Endodermal cell (in vitro differentiated cells): Measurements from ENCODE around the gene RND3. TPM values are rescaled to one million over a fixed set of nuclear protein-coding genes. Genes with fewer than 3 reads are reported as not detected.

Source experiments
- DNase-seq: peaks from one replicate; pipeline ENCODE4 v3.0.0-alpha.2; 2017
- H3K27ac ChIP-seq: 2 replicates; pipeline ENCODE4 v1.5.1; 2013; ENCODE audit warnings: mild to moderate bottlenecking, low read depth, low read length, moderate library complexity
- H3K27me3 ChIP-seq: 2 replicates; pipeline ENCODE4 v1.6.1; 2013; ENCODE audit warnings: mild to moderate bottlenecking, low read length, moderate library complexity; ENCODE audit not compliant: insufficient read depth, control insufficient read depth, poor library complexity, severe bottlenecking
- H3K36me3 ChIP-seq: 2 replicates; pipeline ENCODE4 v1.7.0; 2013; ENCODE audit warnings: mild to moderate bottlenecking, low read length, moderate library complexity; ENCODE audit not compliant: control insufficient read depth, insufficient read depth
- H3K4me1 ChIP-seq: one replicate; pipeline ENCODE4 v1.7.0; 2013; ENCODE audit warnings: low read length; ENCODE audit not compliant: control insufficient read depth, insufficient read depth
- H3K4me3 ChIP-seq: 2 replicates; pipeline ENCODE4 v1.5.1; 2013; ENCODE audit warnings: mild to moderate bottlenecking, low read length, moderate library complexity
- H3K9ac ChIP-seq: 2 replicates; pipeline ENCODE4 v1.6.1; 2013; ENCODE audit warnings: mild to moderate bottlenecking, low read length, moderate library complexity; ENCODE audit not compliant: poor library complexity, severe bottlenecking; ENCODE audit errors: extremely low read depth
- H3K9me3 ChIP-seq: 2 replicates; pipeline ENCODE4 v1.6.1; 2013; ENCODE audit warnings: mild to moderate bottlenecking, low read length, moderate library complexity; ENCODE audit not compliant: control insufficient read depth
- H3K27ac Mint-ChIP-seq: 2 replicates; pipeline ENCODE4 v1.8.0; 2020; ENCODE audit warnings: mixed read lengths
- H3K27me3 Mint-ChIP-seq: 2 replicates; pipeline ENCODE4 v1.8.0; 2021; ENCODE audit warnings: mild to moderate bottlenecking, mixed read lengths; ENCODE audit not compliant: insufficient read depth
- H3K36me3 Mint-ChIP-seq: 2 replicates; pipeline ENCODE4 v1.8.0; 2020; ENCODE audit warnings: low read depth, mixed read lengths
- H3K4me1 Mint-ChIP-seq: 2 replicates; pipeline ENCODE4 v1.8.0; 2020; ENCODE audit warnings: mixed read lengths
- H3K4me3 Mint-ChIP-seq: 2 replicates; pipeline ENCODE4 v1.8.0; 2020; ENCODE audit warnings: mild to moderate bottlenecking, moderate library complexity, mixed read lengths
- H3K9me3 Mint-ChIP-seq: 2 replicates; pipeline ENCODE4 v1.8.0; 2020; ENCODE audit warnings: mild to moderate bottlenecking, mixed read lengths
- CTCF ChIP-seq: fragments of 200-600 bp; sonication (generic); conservative IDR thresholded peaks from 2 replicates; pipeline ENCODE4 v1.5.0; 2021; ENCODE audit warnings: antibody characterized with exemption, mild to moderate bottlenecking
- WGBS, 2 experiments: methylation state at CpG; one replicate each; pipeline versions ENCODE4 v1.1.5 to v1.1.7; 2013; ENCODE audit warnings: missing lambda C conversion rate in 2 of 2, mixed read lengths in 1 of 2; ENCODE audit not compliant: insufficient coverage in 1 of 2, insufficient read length in 1 of 2; 5-methylcytosine and 5-hydroxymethylcytosine counted together
- total RNA-seq, 2 donors: library from RNA; stranded (reverse); fragmentation: NEBNext Ultra II Directional in 1 of 2; extraction: Animal tissue kit (Norgen Biotek cat#: 25700) in 1 of 2; gene quantifications; 2 replicates in 1 of 2; 3 replicates in 1 of 2; pipeline ENCODE4 v1.2.1, GENCODE V29; 2021

RND3 gene
- total RNA-seq, 2 donors from 2014 or later, result 1.3 to 7.8 TPM

- Mint-ChIP-seq H3K27me3 (peaks cover 2% of the 10 kb centered on the region), H3K4me3 (no peak overlapping the region), H3K36me3 (peaks cover 7% of the 10 kb centered on the region), H3K27ac (no peak overlapping the region), H3K9me3 (no peaks in the 10 kb centered on the region), H3K4me1 (peaks cover 18% of the 10 kb centered on the region)
- peaks cover 1% of the 10 kb centered on the region for H3K4me1 ChIP-seq
- H3K27me3 ChIP-seq, result peaks cover 5% of the 10 kb centered on the region
- no peak overlapping the region for H3K4me3 ChIP-seq
- H3K9ac ChIP-seq, result no peak overlapping the region
- WGBS, 2 experiments, result 91 to 95% methylated on average over 4 to 6 of the region's 7 CpGs
- TF ChIP-seq CTCF, result no peak
- DNase-seq, result no peak
- no peaks in the 10 kb centered on the region for H3K36me3 ChIP-seq
- no peak overlapping the region for H3K27ac ChIP-seq
- H3K9me3 ChIP-seq, result no peaks in the 10 kb centered on the region
Measured at GRCh38 chr2:150468350-150468960, 19.0 kb downstream of the RND3 start.

GRCh38 chr2:150467621-150467963, 19.9 kb downstream of the RND3 start:
- peaks cover 5% of the 10 kb centered on the region for H3K27me3 ChIP-seq
- H3K36me3 Mint-ChIP-seq, result peaks cover 7% of the 10 kb centered on the region
- DNase-seq, result no peak
- H3K36me3 ChIP-seq, result no peaks in the 10 kb centered on the region
- TF ChIP-seq CTCF, result no peak
- no peak overlapping the region for H3K4me3 ChIP-seq
- no peak overlapping the region for H3K9ac ChIP-seq
- peaks cover 3% of the 10 kb centered on the region for H3K4me1 ChIP-seq
- H3K4me3 Mint-ChIP-seq, result no peak overlapping the region
- no peak overlapping the region for H3K27ac Mint-ChIP-seq
- WGBS, 2 experiments, result 91% methylated on average over 2 of the region's 2 CpGs; no CpG with 5 or more reads in 1 of the 2 experiments
- H3K4me1 Mint-ChIP-seq, result peaks cover 13% of the 10 kb centered on the region
- H3K27ac ChIP-seq, result no peak overlapping the region
- H3K9me3 ChIP-seq, result peaks cover under 1% of the 10 kb centered on the region
- no peaks in the 10 kb centered on the region for H3K9me3 Mint-ChIP-seq
- peaks cover 2% of the 10 kb centered on the region for H3K27me3 Mint-ChIP-seq

GRCh38 chr2:150466741-150467620, 20.5 kb downstream of the RND3 start:
- WGBS, 2 experiments, result 82 to 100% methylated on average over 3 to 5 of the region's 5 CpGs
- Histone ChIP-seq H3K9ac (no peak overlapping the region), H3K4me3 (no peak overlapping the region), H3K36me3 (no peaks in the 10 kb centered on the region), H3K4me1 (peaks cover 3% of the 10 kb centered on the region), H3K9me3 (peaks cover 5% of the 10 kb centered on the region), H3K27ac (no peak overlapping the region), H3K27me3 (peaks cover 5% of the 10 kb centered on the region)
- Mint-ChIP-seq H3K4me1 (peaks cover 13% of the 10 kb centered on the region), H3K36me3 (peaks cover 7% of the 10 kb centered on the region), H3K4me3 (no peak overlapping the region), H3K9me3 (no peaks in the 10 kb centered on the region), H3K27me3 (peaks cover 2% of the 10 kb centered on the region), H3K27ac (no peak overlapping the region)
- DNase-seq, result no peak
- no peak for TF ChIP-seq CTCF
